Progenitor cell of endocrine pancreas (in vitro differentiated cells): Measurements from ENCODE around the gene MYO7B. TPM values are rescaled to one million over a fixed set of nuclear protein-coding genes. Genes with fewer than 3 reads are reported as not detected.

Experiments used
- DNase-seq: peaks from one replicate; pipeline ENCODE4 v3.0.0; 2021; ENCODE audit warnings: low spot score; ENCODE audit not compliant: unreplicated experiment
- H3K27ac Mint-ChIP-seq: 2 replicates; pipeline ENCODE4 v1.8.0; 2021; ENCODE audit warnings: mild to moderate bottlenecking, moderate library complexity, mixed read lengths
- H3K27me3 Mint-ChIP-seq: 2 replicates; pipeline ENCODE4 v1.8.0; 2021; ENCODE audit warnings: mixed read lengths
- H3K36me3 Mint-ChIP-seq: 2 replicates; pipeline ENCODE4 v1.8.0; 2022; ENCODE audit warnings: mixed read lengths; ENCODE audit not compliant: insufficient read depth
- H3K4me1 Mint-ChIP-seq: 2 replicates; pipeline ENCODE4 v1.8.0; 2021; ENCODE audit warnings: low read depth, mixed read lengths
- H3K4me3 Mint-ChIP-seq: 2 replicates; pipeline ENCODE4 v1.8.0; 2021; ENCODE audit warnings: low read depth, mild to moderate bottlenecking, moderate library complexity, mixed read lengths
- H3K9me3 Mint-ChIP-seq: 2 replicates; pipeline ENCODE4 v1.8.0; 2021; ENCODE audit warnings: low read depth, mixed read lengths
- CTCF ChIP-seq: fragments of 200-600 bp; sonication (generic); IDR thresholded peaks from one replicate; pipeline ENCODE4 v1.5.0; 2021; ENCODE audit warnings: antibody characterized with exemption, mild to moderate bottlenecking; ENCODE audit not compliant: unreplicated experiment
- total RNA-seq: library from RNA; stranded (reverse); gene quantifications from 2 replicates; pipeline ENCODE4 v1.2.1, GENCODE V29; 2021

Gene MYO7B
- total RNA-seq, 1 donor from 2014 or later, result not detected

- no peaks in the 10 kb centered on the region for H3K4me1 Mint-ChIP-seq
- no peak overlapping the region for H3K4me3 Mint-ChIP-seq
- H3K36me3 Mint-ChIP-seq, result no peaks in the 10 kb centered on the region
- H3K9me3 Mint-ChIP-seq, result no peaks in the 10 kb centered on the region
- H3K27ac Mint-ChIP-seq, result no peak overlapping the region
- no peak for TF ChIP-seq CTCF
- no peak for DNase-seq
- no peaks in the 10 kb centered on the region for H3K27me3 Mint-ChIP-seq
Measured at GRCh38 chr2:127562936-127563335, 27.5 kb downstream of the MYO7B start.

- Mint-ChIP-seq H3K9me3 (no peaks in the 10 kb centered on the region), H3K4me3 (no peak overlapping the region), H3K27me3 (no peaks in the 10 kb centered on the region), H3K4me1 (no peaks in the 10 kb centered on the region), H3K27ac (peak overlapping the region; percentile 72), H3K36me3 (no peaks in the 10 kb centered on the region)
- no peak for TF ChIP-seq CTCF
- no peak for DNase-seq
Measured at GRCh38 chr2:127563458-127564428, 28.3 kb downstream of the MYO7B start.

- Mint-ChIP-seq H3K27me3 (peaks cover 4% of the 10 kb centered on the region), H3K9me3 (no peaks in the 10 kb centered on the region), H3K36me3 (no peaks in the 10 kb centered on the region), H3K4me1 (no peaks in the 10 kb centered on the region), H3K27ac (no peak overlapping the region), H3K4me3 (no peak overlapping the region)
- no peak for TF ChIP-seq CTCF
- no peak for DNase-seq
Measured at GRCh38 chr2:127564429-127565260, 29.2 kb downstream of the MYO7B start.

GRCh38 chr2:127565261-127566138 lies 30.0 kb downstream of the MYO7B start:
- peaks cover 5% of the 10 kb centered on the region for H3K27me3 Mint-ChIP-seq
- H3K4me3 Mint-ChIP-seq, result no peak overlapping the region
- H3K36me3 Mint-ChIP-seq, result no peaks in the 10 kb centered on the region
- H3K4me1 Mint-ChIP-seq, result no peaks in the 10 kb centered on the region
- no peaks in the 10 kb centered on the region for H3K9me3 Mint-ChIP-seq
- TF ChIP-seq CTCF, result no peak
- no peak for DNase-seq
- no peak overlapping the region for H3K27ac Mint-ChIP-seq

GRCh38 chr2:127566139-127566417 lies 30.6 kb downstream of the MYO7B start:
- DNase-seq, result no peak
- Mint-ChIP-seq H3K9me3 (no peaks in the 10 kb centered on the region), H3K27me3 (peaks cover 11% of the 10 kb centered on the region), H3K36me3 (no peaks in the 10 kb centered on the region), H3K4me1 (no peaks in the 10 kb centered on the region), H3K27ac (no peak overlapping the region), H3K4me3 (no peak overlapping the region)
- no peak for TF ChIP-seq CTCF
